Kidney epithelial cell (primary cell): ENCODE data around the gene SYT2. TPM values are rescaled to one million over a fixed set of nuclear protein-coding genes. Genes with fewer than 3 reads are reported as not detected.

Experiments
- DNase-seq: peaks from one replicate; pipeline ENCODE4 v3.0.0-alpha.2; 2010; ENCODE audit warnings: low read depth
- H3K27me3 ChIP-seq: 2 replicates; pipeline ENCODE4 v1.6.0; 2011; ENCODE audit warnings: low read length; ENCODE audit not compliant: control insufficient read depth, insufficient read depth
- H3K36me3 ChIP-seq: 2 replicates; pipeline ENCODE4 v1.5.1; 2011; ENCODE audit warnings: low read length; ENCODE audit not compliant: control insufficient read depth, insufficient read depth
- H3K4me3 ChIP-seq: 2 replicates; pipeline ENCODE4 v1.5.1; 2011; ENCODE audit warnings: low read depth, mild to moderate bottlenecking, control low read depth, low read length
- CTCF ChIP-seq: IDR thresholded peaks from 2 replicates; pipeline ENCODE4 v1.5.1; 2011; ENCODE audit warnings: mild to moderate bottlenecking, moderate library complexity, low read length, control low read depth, inconsistent platforms; ENCODE audit not compliant: insufficient read depth, poor library complexity, severe bottlenecking
- total RNA-seq: library from RNA; depleted of rRNA; stranded (reverse); fragments of >200 nt; gene quantifications from 2 replicates; pipeline ENCODE4 v1.2.3, GENCODE V29; 2015

Gene SYT2
- total RNA-seq, 1 donor from 2014 or later = 0.04 TPM

GRCh38 chr1:202592146-202592545 is 118.1 kb downstream of the SYT2 start:
- Histone ChIP-seq H3K36me3 (no peaks in the 10 kb centered on the region), H3K4me3 (no peak overlapping the region), H3K27me3 (no peaks in the 10 kb centered on the region)
- no peak for DNase-seq
- no peak for TF ChIP-seq CTCF

GRCh38 chr1:202591515-202591914 is 118.7 kb downstream of the SYT2 start:
- TF ChIP-seq CTCF = no peak

GRCh38 chr1:202590975-202591411 is 119.3 kb downstream of the SYT2 start:
- TF ChIP-seq CTCF = no peak
- H3K4me3 ChIP-seq = no peak overlapping the region
- no peaks in the 10 kb centered on the region for H3K27me3 ChIP-seq
- H3K36me3 ChIP-seq = no peaks in the 10 kb centered on the region
- no peak for DNase-seq

More at GRCh38 chr1:202591515-202591914, 118.7 kb downstream of the SYT2 start:
- Histone ChIP-seq H3K36me3 (no peaks in the 10 kb centered on the region), H3K4me3 (no peak overlapping the region), H3K27me3 (no peaks in the 10 kb centered on the region)
- no peak for DNase-seq

GRCh38 chr1:202590126-202590525 is 120.1 kb downstream of the SYT2 start:
- DNase-seq = no peak
- no peak for TF ChIP-seq CTCF
- Histone ChIP-seq H3K36me3 (no peaks in the 10 kb centered on the region), H3K27me3 (no peaks in the 10 kb centered on the region), H3K4me3 (no peak overlapping the region)

DNA sequence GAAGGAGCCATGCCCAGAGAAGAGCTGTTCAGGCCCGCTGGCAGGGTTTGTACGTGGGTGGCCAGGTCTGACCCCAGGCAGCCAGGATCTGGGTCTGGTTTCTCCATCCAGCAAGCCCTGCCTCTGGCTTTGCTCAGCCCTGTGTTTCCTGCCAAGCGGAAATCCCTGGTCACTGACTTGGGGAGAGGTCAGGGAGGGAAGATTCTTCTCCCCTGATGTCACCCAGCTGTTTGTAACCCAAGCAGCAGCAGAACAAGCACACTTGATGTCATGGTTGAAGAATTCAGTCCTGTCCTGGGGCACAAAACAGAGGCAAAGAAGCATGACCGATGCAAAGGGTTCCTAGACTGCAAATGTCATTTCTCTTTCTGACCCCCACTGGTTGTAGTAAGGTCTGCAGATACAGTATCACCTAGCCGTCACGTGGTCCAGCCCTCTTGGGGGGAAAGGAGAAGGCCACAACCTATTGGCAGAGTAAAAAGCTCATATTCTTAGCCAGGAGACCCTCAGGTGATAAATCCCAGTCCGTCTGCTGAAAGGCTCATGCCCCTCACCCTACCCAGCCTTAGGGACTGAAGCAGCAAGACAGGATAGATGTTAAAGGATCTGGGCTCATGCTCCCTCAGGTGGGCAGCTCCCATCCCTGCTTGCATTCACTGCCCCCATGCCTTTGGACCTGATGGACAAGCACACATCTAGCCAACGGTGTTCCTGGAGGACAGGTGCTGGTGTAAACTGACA is 120.9 kb downstream of the SYT2 start:
- Histone ChIP-seq H3K4me3 (no peak overlapping the region), H3K27me3 (no peaks in the 10 kb centered on the region), H3K36me3 (no peaks in the 10 kb centered on the region)
- DNase-seq = peak; percentile 100
- peak; percentile 15 for TF ChIP-seq CTCF
